SK-N-SH (cell line): ENCODE results near the gene AOAH. TPM values are rescaled to one million over a fixed set of nuclear protein-coding genes. Genes with fewer than 3 reads are reported as not detected.
"Not testable (repeated sequence)": the region's sequence is repeated elsewhere in the genome, so short reads cannot be mapped to it uniquely, and the experiment has no call there.

Experiments used
- CTCF ChIA-PET: fragments of 300-600, 350-600 bp; formaldehyde crosslinking; extraction: SDS; loops from one replicate; lab custom pipeline; 2021; lab: Yijun Ruan, JAX
- POLR2A ChIA-PET: fragments of 350-600 bp; sonication (Branson Sonifier 250); formaldehyde crosslinking; extraction: SDS; loops from one replicate; lab custom pipeline; 2020; ENCODE audit warnings: antibody characterized with exemption, inconsistent platforms; lab: Yijun Ruan, JAX
- DNase-seq: peaks from one replicate; pipeline ENCODE4 v3.0.0; 2012
- H2AFZ ChIP-seq: fragments of 200-600 bp; sonication (generic); 2 replicates; pipeline ENCODE4 v1.8.1; 2016; ENCODE audit warnings: antibody characterized with exemption, mild to moderate bottlenecking, low read depth
- H3F3A ChIP-seq: fragments of 200-600 bp; sonication (generic); replicated peaks from 2 replicates; pipeline ENCODE3; 2016; ENCODE audit warnings: antibody characterized with exemption, mild to moderate bottlenecking; ENCODE audit not compliant: insufficient read depth
- H3K27ac ChIP-seq, 2 experiments: fragments of 200-500 bp in 1 of 2; fragments of 200-600 bp in 1 of 2; sonication (Bioruptor generic) in 1 of 2; sonication (generic), shearing (Covaris generic) in 1 of 2; 2 replicates each; pipeline versions ENCODE4 v1.5.1 to v1.6.1; 2014 to 2016; ENCODE audit warnings: low read depth in 2 of 2, inconsistent platforms in 1 of 2, low read length in 1 of 2, mild to moderate bottlenecking in 1 of 2, mixed read lengths in 1 of 2
- H3K27me3 ChIP-seq: fragments of 200-600 bp; sonication (generic), shearing (Covaris generic); 2 replicates; pipeline ENCODE4 v1.6.1; 2016; ENCODE audit warnings: mixed run types; ENCODE audit not compliant: insufficient read depth
- H3K36me3 ChIP-seq, 2 experiments: fragments of 200-500 bp in 1 of 2; fragments of 200-600 bp in 1 of 2; sonication (Bioruptor generic) in 1 of 2; sonication (generic) in 1 of 2; replicated peaks in 1 of 2; 2 replicates each; pipeline versions ENCODE3 to v1.5.1; 2014 to 2016; ENCODE audit warnings: low read length in 1 of 2, mild to moderate bottlenecking in 1 of 2; ENCODE audit not compliant: insufficient read depth in 2 of 2, control insufficient read depth in 1 of 2
- H3K4me1 ChIP-seq, 2 experiments: fragments of 200-500 bp in 1 of 2; fragments of 200-600 bp in 1 of 2; sonication (Bioruptor generic) in 1 of 2; sonication (generic), shearing (Covaris generic) in 1 of 2; 2 replicates each; pipeline versions ENCODE4 v1.5.1 to v1.6.1; 2014 to 2016; ENCODE audit warnings: low read depth in 1 of 2, low read length in 1 of 2, mixed run types in 1 of 2; ENCODE audit not compliant: insufficient read depth in 2 of 2, control insufficient read depth in 1 of 2
- H3K4me2 ChIP-seq: fragments of 200-600 bp; sonication (generic), shearing (Covaris generic); 2 replicates; pipeline ENCODE4 v1.6.1; 2017; ENCODE audit warnings: mixed run types
- H3K4me3 ChIP-seq, 2 experiments: fragments of 200-500 bp in 1 of 2; fragments of 200-600 bp in 1 of 2; sonication (Bioruptor generic) in 1 of 2; sonication (generic), shearing (Covaris generic) in 1 of 2; 2 replicates each; pipeline versions ENCODE4 v1.5.1 to v1.8.1; 2014 to 2016; ENCODE audit warnings: low read depth in 2 of 2, inconsistent platforms in 1 of 2, low read length in 1 of 2, mild to moderate bottlenecking in 1 of 2, mixed read lengths in 1 of 2, moderate library complexity in 1 of 2
- H3K79me2 ChIP-seq: fragments of 200-600 bp; sonication (generic); 2 replicates; pipeline ENCODE4 v1.8.1; 2017; ENCODE audit warnings: mild to moderate bottlenecking; ENCODE audit not compliant: insufficient read depth
- H3K9ac ChIP-seq: fragments of 200-600 bp; sonication (generic); 2 replicates; pipeline ENCODE4 v1.6.1; 2017; ENCODE audit warnings: mixed run types
- H3K9me2 ChIP-seq: fragments of 200-600 bp; sonication (generic); 2 replicates; pipeline ENCODE4 v1.6.1; 2017; ENCODE audit warnings: mixed run types
- H3K9me3 ChIP-seq: fragments of 200-600 bp; sonication (generic); 2 replicates; pipeline ENCODE4 v1.6.1; 2017; ENCODE audit warnings: mixed run types, mild to moderate bottlenecking, moderate library complexity
- H4K20me1 ChIP-seq: fragments of 200-600 bp; sonication (generic); 2 replicates; pipeline ENCODE4 v1.6.1; 2017; ENCODE audit warnings: mild to moderate bottlenecking, mixed run types; ENCODE audit not compliant: insufficient read depth
- ELF1 ChIP-seq: IDR thresholded peaks from 2 replicates; pipeline ENCODE4 v1.4.0; 2012
- EP300 ChIP-seq, 2 experiments: IDR thresholded peaks; 2 replicates each; pipeline versions ENCODE4 v1.4.0 to v1.6.1; 2012; ENCODE audit warnings: borderline replicate concordance in 1 of 2, low read depth in 1 of 2, low read length in 1 of 2
- EZH2phosphoT487 ChIP-seq: fragments of 200-600 bp; sonication (generic); IDR thresholded peaks from 2 replicates; pipeline ENCODE4 v1.6.1; 2017; ENCODE audit warnings: low read depth, mixed run types, mild to moderate bottlenecking, antibody characterized with exemption, moderate library complexity, borderline replicate concordance
- FOSL2 ChIP-seq: IDR thresholded peaks from 2 replicates; pipeline ENCODE4 v1.4.0; 2012; ENCODE audit warnings: low read depth, mild to moderate bottlenecking, moderate library complexity, borderline replicate concordance
- FOXJ3 ChIP-seq: sonication (generic); formaldehyde crosslinking; IDR thresholded peaks from 2 replicates; pipeline ENCODE4 v1.5.1; 2020; ENCODE audit warnings: mild to moderate bottlenecking, missing genetic modification reagents
- IRF3 ChIP-seq: fragments of 150-350 bp; IDR thresholded peaks from 2 replicates; pipeline ENCODE4 v1.6.1; 2016; ENCODE audit warnings: mild to moderate bottlenecking, low read depth, low read length
- MEF2A ChIP-seq: IDR thresholded peaks from 2 replicates; pipeline ENCODE4 v1.4.0; 2012; ENCODE audit warnings: low read depth, borderline replicate concordance
- NFIC ChIP-seq: IDR thresholded peaks from 2 replicates; pipeline ENCODE4 v1.4.0; 2012; ENCODE audit warnings: borderline replicate concordance
- RFX5 ChIP-seq: IDR thresholded peaks from 2 replicates; pipeline ENCODE4 v1.6.1; 2012; ENCODE audit warnings: mild to moderate bottlenecking, improper control_type of control experiment, low read length
- SMC3 ChIP-seq: IDR thresholded peaks from 2 replicates; pipeline ENCODE4 v1.6.1; 2012; ENCODE audit warnings: low read depth, low read length, improper control_type of control experiment
- TEAD4 ChIP-seq: IDR thresholded peaks from 2 replicates; pipeline ENCODE4 v1.4.0; 2012; ENCODE audit warnings: mild to moderate bottlenecking, borderline replicate concordance; ENCODE audit not compliant: insufficient read depth
- USF2 ChIP-seq: fragments of 150-350 bp; IDR thresholded peaks from 2 replicates; pipeline ENCODE4 v1.6.1; 2017; ENCODE audit warnings: antibody characterized with exemption, low read length, low read depth, borderline replicate concordance
- YY1 ChIP-seq: IDR thresholded peaks from 2 replicates; pipeline ENCODE4 v1.4.0; 2012; ENCODE audit warnings: low read depth, mild to moderate bottlenecking
- ZBTB33 ChIP-seq: IDR thresholded peaks from 2 replicates; pipeline ENCODE4 v1.4.0; 2012; ENCODE audit warnings: low read depth, borderline replicate concordance
- WGBS: methylation state at CpG from one replicate; pipeline ENCODE4 v1.1.6; 2017; ENCODE audit warnings: low lambda C conversion rate; 5-methylcytosine and 5-hydroxymethylcytosine counted together
- polyA plus RNA-seq, 3 experiments: library from polyadenylated mRNA; depleted of rRNA; stranded (reverse); fragments of >200 nt; gene quantifications; 2 replicates each; pipeline ENCODE4 v1.2.3, GENCODE V29; 2012

The AOAH gene
- polyA plus RNA-seq, 1 of the 3 experiments (the other 2 are of a cell fraction), result not detected

GRCh38 chr7:36506820-36507219 is 217.5 kb downstream of the AOAH start:
- Histone ChIP-seq H3K9me3 (no peaks in the 10 kb centered on the region), H3K9me2 (no peaks in the 10 kb centered on the region), H3K36me3 (no peaks in the 10 kb centered on the region), H3F3A (no peaks in the 10 kb centered on the region), H3K4me2 (no peak overlapping the region), H3K9ac (no peak overlapping the region), H3K4me1 (peaks cover 0 to 9% of the 10 kb centered on the region in 2 experiments; a peak in 1 of 4 replicates), H3K27me3 (no peaks in the 10 kb centered on the region; the same call in 1 of the 2 replicates), H3K79me2 (no peaks in the 10 kb centered on the region), H2AFZ (no peak overlapping the region), H3K4me3 (no peak overlapping the region), H3K27ac (no peak overlapping the region), H4K20me1 (no peaks in the 10 kb centered on the region)
- CTCF ChIA-PET, result interaction anchor here (0.8 to 4.1 kb wide), 10 partner anchors 8 to 695 kb away, joined by 3 to 25 read pairs (median 6); no protein-coding TSS in a partner anchor
- POLR2A ChIA-PET, result no interaction called here
- DNase-seq, result no peak
- TF ChIP-seq NFIC (no peak), FOSL2 (peak; percentile 72), MEF2A (no peak), ELF1 (no peak), FOXJ3 (no peak), EZH2phosphoT487 (no peak), TEAD4 (no peak)
- WGBS, result 35% methylated on average over 3 of the region's 3 CpGs

GRCh38 chr7:36506130-36506798 is 218.0 kb downstream of the AOAH start:
- Histone ChIP-seq H3K9me3 (no peaks in the 10 kb centered on the region), H3K4me3 (no peak overlapping the region), H3K4me2 (no peak overlapping the region), H3K9me2 (no peaks in the 10 kb centered on the region), H3F3A (no peaks in the 10 kb centered on the region), H3K79me2 (no peaks in the 10 kb centered on the region), H4K20me1 (no peaks in the 10 kb centered on the region), H3K36me3 (no peaks in the 10 kb centered on the region), H3K4me1 (peaks cover 0 to 9% of the 10 kb centered on the region in 2 experiments; a peak in 1 of 4 replicates), H3K9ac (no peak overlapping the region), H2AFZ (no peak overlapping the region), H3K27ac (no peak overlapping the region), H3K27me3 (no peaks in the 10 kb centered on the region; the same call in 1 of the 2 replicates)
- WGBS, result 81% methylated on average over 7 of the region's 7 CpGs
- CTCF ChIA-PET, result interaction anchor here (0.8 to 3.5 kb wide), 8 partner anchors 8 to 695 kb away, joined by 3 to 21 read pairs (median 6); no protein-coding TSS in a partner anchor
- TF ChIP-seq RFX5 (no peak), USF2 (no peak), ZBTB33 (no peak), SMC3 (no peak), FOXJ3 (no peak), EP300 (IDR thresholded peaks at IDR 0.05; ENCODE audit: borderline replicate concordance in 1 of 2, low read depth in 1 of 2, low read length in 1 of 2) (no peak), YY1 (no peak), TEAD4 (no peak), IRF3 (no peak)
- POLR2A ChIA-PET, result no interaction called here
- no peak for DNase-seq

- H2AFZ ChIP-seq, H3K79me2 ChIP-seq, H3K4me1 ChIP-seq, H3K36me3 ChIP-seq, POLR2A ChIA-PET, H3F3A ChIP-seq, H3K9ac ChIP-seq, H4K20me1 ChIP-seq, H3K4me2 ChIP-seq, DNase-seq, H3K9me3 ChIP-seq, H3K27ac ChIP-seq, H3K9me2 ChIP-seq, H3K27me3 ChIP-seq, H3K4me3 ChIP-seq: not testable (repeated sequence)
- CTCF ChIA-PET, result interaction anchor here (2.3 kb wide), 1 partner anchor 17 kb away, joined by 14 read pairs; no protein-coding TSS in a partner anchor
- 70% methylated on average over 5 of the region's 5 CpGs for WGBS
Observed at GRCh38 chr7:36504617-36505016, 219.7 kb downstream of the AOAH start.
